K562 (cell line): ENCODE results near the gene NDUFB7. TPM values are rescaled to one million over a fixed set of nuclear protein-coding genes. Genes with fewer than 3 reads are reported as not detected.

Experiments used
- DIDO1 ChIP-seq: fragments of 450-650 bp; IDR thresholded peaks from 2 replicates; pipeline ENCODE4 v1.6.1; 2016; ENCODE audit warnings: low read depth, missing biosample characterization, missing genetic modification characterization
- KLF10 ChIP-seq: fragments of 250-450 bp; sonication (Bioruptor Pico); IDR thresholded peaks from 2 replicates; pipeline ENCODE4 v1.6.1; 2021; ENCODE audit warnings: matching md5 sums
- NFE2 ChIP-seq: IDR thresholded peaks from 2 replicates; pipeline ENCODE4 v1.6.1; 2014; ENCODE audit warnings: antibody characterized with exemption, low read depth
- POLR2AphosphoS5 ChIP-seq: IDR thresholded peaks from 2 replicates; pipeline ENCODE4 v1.6.1; 2011; ENCODE audit warnings: mild to moderate bottlenecking, low read depth, low read length, moderate library complexity; ENCODE audit not compliant: control insufficient read depth, insufficient read depth
- RAD21 ChIP-seq, 2 experiments: fragments of 250-450 bp in 1 of 2; fragments of 450-650 bp in 1 of 2; sonication (Bioruptor Pico) in 1 of 2; formaldehyde crosslinking in 1 of 2; IDR thresholded peaks in 1 of 2; conservative IDR thresholded peaks in 1 of 2; 2 replicates each; pipeline versions ENCODE4 v1.4.0 to v1.8.0; 2020 to 2022; ENCODE audit warnings: mild to moderate bottlenecking in 2 of 2, moderate library complexity in 1 of 2
- RCOR1 ChIP-seq, 2 experiments: IDR thresholded peaks; 2 replicates each; pipeline ENCODE4 v1.6.1; 2012; ENCODE audit warnings: low read depth in 2 of 2, low read length in 2 of 2, borderline replicate concordance in 1 of 2, improper control_type of control experiment in 1 of 2
- polyA plus RNA-seq, 8 experiments: library from polyadenylated mRNA; depleted of rRNA in 4 of 8; stranded (reverse) in 5 of 8; unstranded in 3 of 8; fragments of >200 nt; fragmentation: Nextera tagmentation in 2 of 8; fragmentation: Illumina TruSeq in 1 of 8; extraction: Ambion mirVana in 2 of 8; extraction: Trizol in 1 of 8; gene quantifications; 2 replicates each; pipeline versions ENCODE4 v1.2.1 to v1.2.3, GENCODE V29; 2011 to 2014; ENCODE audit warnings: inconsistent platforms in 1 of 8, missing spikeins in 1 of 8
- total RNA-seq, 7 experiments: library from RNA; depleted of rRNA in 6 of 7; stranded (reverse); fragments of >200 nt in 6 of 7; fragmentation: Illumina TruSeq in 2 of 7; extraction: Trizol in 2 of 7; gene quantifications; 2 replicates each; pipeline versions ENCODE4 v1.2.1 to v1.2.3, GENCODE V29; 2011 to 2021; ENCODE audit warnings: low replicate concordance in 1 of 7
- TF ChIP-seq, protein P1 (sequence below), 2 experiments: fragments of 450-650 bp in 1 of 2; sonication (generic) in 1 of 2; formaldehyde crosslinking in 1 of 2; IDR thresholded peaks; 2 replicates each; pipeline versions ENCODE4 v1.7.1 to v1.9.0; 2016 to 2022; ENCODE audit warnings: inconsistent platforms in 1 of 2, mild to moderate bottlenecking in 1 of 2, missing genetic modification reagents in 1 of 2
- TF ChIP-seq, protein P2 (sequence below), 2 experiments: fragments of 150-350 bp in 1 of 2; IDR thresholded peaks; 2 replicates each; pipeline ENCODE4 v1.6.1; 2012 to 2016; ENCODE audit warnings: low read depth in 2 of 2, low read length in 2 of 2, mild to moderate bottlenecking in 1 of 2, moderate library complexity in 1 of 2
- TF ChIP-seq, protein P3 (sequence below): sonication (generic); formaldehyde crosslinking; IDR thresholded peaks from 2 replicates; pipeline ENCODE4 v1.8.1; 2023; ENCODE audit warnings: mild to moderate bottlenecking, missing genetic modification reagents

Gene NDUFB7
- total and polyA plus RNA-seq, 9 of the 15 experiments (the other 6 are each of a cell fraction or from before 2014, with no cell fraction given), result 14.9 to 842 (median 137) TPM

DNA sequence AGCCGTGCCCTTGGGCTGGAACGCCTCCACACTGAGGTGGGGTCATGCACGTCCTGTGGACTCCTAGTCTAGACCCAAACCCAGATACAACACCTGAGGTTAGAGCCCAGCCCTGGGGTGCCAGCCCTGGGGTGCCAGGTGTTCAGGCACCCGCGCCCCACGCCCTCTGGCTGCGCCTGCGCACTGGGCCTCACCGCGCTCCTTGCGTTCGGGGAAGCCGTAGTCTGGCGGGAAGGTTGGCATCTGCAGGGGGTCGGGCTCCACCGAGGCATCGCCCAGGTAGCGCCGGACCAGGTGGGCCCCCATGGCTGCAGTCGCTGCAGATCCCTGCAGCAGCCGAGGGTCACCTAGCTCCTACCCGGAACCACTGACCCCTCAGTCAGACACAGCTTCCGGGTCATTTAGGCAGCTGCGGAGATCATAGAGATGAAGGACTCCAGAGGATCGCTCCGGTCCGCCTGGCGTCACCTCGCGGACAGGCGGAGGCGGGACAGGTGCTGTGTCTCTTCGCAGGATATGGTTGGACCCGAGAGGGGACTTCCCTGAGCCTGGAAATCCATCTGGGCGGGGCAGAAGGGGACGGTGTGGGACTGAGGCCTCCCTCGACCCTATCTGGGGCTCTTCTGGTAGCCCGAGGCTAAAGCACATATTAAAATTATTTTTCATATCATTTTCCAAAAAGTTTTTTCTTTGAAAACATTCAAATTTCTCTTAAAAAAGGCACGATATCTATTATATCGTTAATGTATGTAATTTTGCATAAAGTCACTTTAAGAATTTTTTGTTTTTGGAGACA, at the start of gene NDUFB7 (continued):
- TF ChIP-seq, protein P1, sequence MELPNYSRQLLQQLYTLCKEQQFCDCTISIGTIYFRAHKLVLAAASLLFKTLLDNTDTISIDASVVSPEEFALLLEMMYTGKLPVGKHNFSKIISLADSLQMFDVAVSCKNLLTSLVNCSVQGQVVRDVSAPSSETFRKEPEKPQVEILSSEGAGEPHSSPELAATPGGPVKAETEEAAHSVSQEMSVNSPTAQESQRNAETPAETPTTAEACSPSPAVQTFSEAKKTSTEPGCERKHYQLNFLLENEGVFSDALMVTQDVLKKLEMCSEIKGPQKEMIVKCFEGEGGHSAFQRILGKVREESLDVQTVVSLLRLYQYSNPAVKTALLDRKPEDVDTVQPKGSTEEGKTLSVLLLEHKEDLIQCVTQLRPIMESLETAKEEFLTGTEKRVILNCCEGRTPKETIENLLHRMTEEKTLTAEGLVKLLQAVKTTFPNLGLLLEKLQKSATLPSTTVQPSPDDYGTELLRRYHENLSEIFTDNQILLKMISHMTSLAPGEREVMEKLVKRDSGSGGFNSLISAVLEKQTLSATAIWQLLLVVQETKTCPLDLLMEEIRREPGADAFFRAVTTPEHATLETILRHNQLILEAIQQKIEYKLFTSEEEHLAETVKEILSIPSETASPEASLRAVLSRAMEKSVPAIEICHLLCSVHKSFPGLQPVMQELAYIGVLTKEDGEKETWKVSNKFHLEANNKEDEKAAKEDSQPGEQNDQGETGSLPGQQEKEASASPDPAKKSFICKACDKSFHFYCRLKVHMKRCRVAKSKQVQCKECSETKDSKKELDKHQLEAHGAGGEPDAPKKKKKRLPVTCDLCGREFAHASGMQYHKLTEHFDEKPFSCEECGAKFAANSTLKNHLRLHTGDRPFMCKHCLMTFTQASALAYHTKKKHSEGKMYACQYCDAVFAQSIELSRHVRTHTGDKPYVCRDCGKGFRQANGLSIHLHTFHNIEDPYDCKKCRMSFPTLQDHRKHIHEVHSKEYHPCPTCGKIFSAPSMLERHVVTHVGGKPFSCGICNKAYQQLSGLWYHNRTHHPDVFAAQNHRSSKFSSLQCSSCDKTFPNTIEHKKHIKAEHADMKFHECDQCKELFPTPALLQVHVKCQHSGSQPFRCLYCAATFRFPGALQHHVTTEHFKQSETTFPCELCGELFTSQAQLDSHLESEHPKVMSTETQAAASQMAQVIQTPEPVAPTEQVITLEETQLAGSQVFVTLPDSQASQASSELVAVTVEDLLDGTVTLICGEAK (IDR thresholded peaks at IDR 0.05), result peak; percentile 99
- TF ChIP-seq, protein P1 (CRISPR knock-in tag; IDR thresholded peaks at IDR 0.05), result no peak
- TF ChIP-seq RCOR1 (IDR thresholded peaks at IDR 0.05; ENCODE audit: borderline replicate concordance in 1 of 2, low read depth in 2 of 2, low read length in 2 of 2), result peak in 1 of 2 experiments; percentile 77; a peak in 1 of 4 replicates
- TF ChIP-seq, protein P2, sequence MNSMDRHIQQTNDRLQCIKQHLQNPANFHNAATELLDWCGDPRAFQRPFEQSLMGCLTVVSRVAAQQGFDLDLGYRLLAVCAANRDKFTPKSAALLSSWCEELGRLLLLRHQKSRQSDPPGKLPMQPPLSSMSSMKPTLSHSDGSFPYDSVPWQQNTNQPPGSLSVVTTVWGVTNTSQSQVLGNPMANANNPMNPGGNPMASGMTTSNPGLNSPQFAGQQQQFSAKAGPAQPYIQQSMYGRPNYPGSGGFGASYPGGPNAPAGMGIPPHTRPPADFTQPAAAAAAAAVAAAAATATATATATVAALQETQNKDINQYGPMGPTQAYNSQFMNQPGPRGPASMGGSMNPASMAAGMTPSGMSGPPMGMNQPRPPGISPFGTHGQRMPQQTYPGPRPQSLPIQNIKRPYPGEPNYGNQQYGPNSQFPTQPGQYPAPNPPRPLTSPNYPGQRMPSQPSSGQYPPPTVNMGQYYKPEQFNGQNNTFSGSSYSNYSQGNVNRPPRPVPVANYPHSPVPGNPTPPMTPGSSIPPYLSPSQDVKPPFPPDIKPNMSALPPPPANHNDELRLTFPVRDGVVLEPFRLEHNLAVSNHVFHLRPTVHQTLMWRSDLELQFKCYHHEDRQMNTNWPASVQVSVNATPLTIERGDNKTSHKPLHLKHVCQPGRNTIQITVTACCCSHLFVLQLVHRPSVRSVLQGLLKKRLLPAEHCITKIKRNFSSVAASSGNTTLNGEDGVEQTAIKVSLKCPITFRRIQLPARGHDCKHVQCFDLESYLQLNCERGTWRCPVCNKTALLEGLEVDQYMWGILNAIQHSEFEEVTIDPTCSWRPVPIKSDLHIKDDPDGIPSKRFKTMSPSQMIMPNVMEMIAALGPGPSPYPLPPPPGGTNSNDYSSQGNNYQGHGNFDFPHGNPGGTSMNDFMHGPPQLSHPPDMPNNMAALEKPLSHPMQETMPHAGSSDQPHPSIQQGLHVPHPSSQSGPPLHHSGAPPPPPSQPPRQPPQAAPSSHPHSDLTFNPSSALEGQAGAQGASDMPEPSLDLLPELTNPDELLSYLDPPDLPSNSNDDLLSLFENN (IDR thresholded peaks at IDR 0.05; ENCODE audit: low read depth in 2 of 2, low read length in 2 of 2), result peak in 1 of 2 experiments; percentile 79; a peak in 2 of 4 replicates
- TF ChIP-seq RAD21 (CRISPR knock-in tag; conservative IDR thresholded peaks at IDR 0.05 in 1 of 2, IDR thresholded peaks at IDR 0.05 in 1 of 2), result peak; percentile 34 to 42; a peak in 3 of 4 replicates
- TF ChIP-seq DIDO1, result peak; percentile 96
- TF ChIP-seq POLR2AphosphoS5, result peak; percentile 79; the same call in 1 of the 2 replicates
- peak; percentile 19; the same call in 1 of the 2 replicates for TF ChIP-seq NFE2
- TF ChIP-seq KLF10 (CRISPR knock-in tag), result no peak
- TF ChIP-seq, protein P3, sequence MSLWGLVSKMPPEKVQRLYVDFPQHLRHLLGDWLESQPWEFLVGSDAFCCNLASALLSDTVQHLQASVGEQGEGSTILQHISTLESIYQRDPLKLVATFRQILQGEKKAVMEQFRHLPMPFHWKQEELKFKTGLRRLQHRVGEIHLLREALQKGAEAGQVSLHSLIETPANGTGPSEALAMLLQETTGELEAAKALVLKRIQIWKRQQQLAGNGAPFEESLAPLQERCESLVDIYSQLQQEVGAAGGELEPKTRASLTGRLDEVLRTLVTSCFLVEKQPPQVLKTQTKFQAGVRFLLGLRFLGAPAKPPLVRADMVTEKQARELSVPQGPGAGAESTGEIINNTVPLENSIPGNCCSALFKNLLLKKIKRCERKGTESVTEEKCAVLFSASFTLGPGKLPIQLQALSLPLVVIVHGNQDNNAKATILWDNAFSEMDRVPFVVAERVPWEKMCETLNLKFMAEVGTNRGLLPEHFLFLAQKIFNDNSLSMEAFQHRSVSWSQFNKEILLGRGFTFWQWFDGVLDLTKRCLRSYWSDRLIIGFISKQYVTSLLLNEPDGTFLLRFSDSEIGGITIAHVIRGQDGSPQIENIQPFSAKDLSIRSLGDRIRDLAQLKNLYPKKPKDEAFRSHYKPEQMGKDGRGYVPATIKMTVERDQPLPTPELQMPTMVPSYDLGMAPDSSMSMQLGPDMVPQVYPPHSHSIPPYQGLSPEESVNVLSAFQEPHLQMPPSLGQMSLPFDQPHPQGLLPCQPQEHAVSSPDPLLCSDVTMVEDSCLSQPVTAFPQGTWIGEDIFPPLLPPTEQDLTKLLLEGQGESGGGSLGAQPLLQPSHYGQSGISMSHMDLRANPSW (CRISPR knock-in tag), result 0 out of 2 replicates have a peak, but pooled peaks have one; percentile 54
